HEK293T (cell line): Measurements from ENCODE around the gene ZFP2.
"Not testable (repeated sequence)": the region's sequence is repeated elsewhere in the genome, so short reads cannot be mapped to it uniquely, and the experiment has no call there.

ENCODE experiments used
- CTCF ChIA-PET: fragments of 350-600 bp; formaldehyde crosslinking; extraction: SDS; loops from one replicate; lab custom pipeline; 2021; ENCODE audit warnings: antibody characterized with exemption, inconsistent platforms; lab: Yijun Ruan, JAX
- POLR2A ChIA-PET: fragments of 350-600 bp; formaldehyde crosslinking; extraction: SDS; loops from one replicate; lab custom pipeline; 2020; ENCODE audit warnings: antibody characterized with exemption, inconsistent platforms; lab: Yijun Ruan, JAX
- DNase-seq: peaks from one replicate; pipeline ENCODE4 v3.0.0; 2012; ENCODE audit warnings: mixed read lengths; ENCODE audit errors: extremely low spot score
- ARNT ChIP-seq: fragments of 450-650 bp; IDR thresholded peaks from 2 replicates; pipeline ENCODE4 v1.6.1; 2017; ENCODE audit warnings: mild to moderate bottlenecking
- BHLHE40 ChIP-seq: fragments of 450-650 bp; IDR thresholded peaks from 2 replicates; pipeline ENCODE4 v1.6.1; 2016; ENCODE audit warnings: mild to moderate bottlenecking, moderate library complexity, borderline replicate concordance
- CTBP1 ChIP-seq: fragments of 450-650 bp; IDR thresholded peaks from 2 replicates; pipeline ENCODE4 v1.6.1; 2016; ENCODE audit warnings: borderline replicate concordance
- ELF4 ChIP-seq: fragments of 450-650 bp; IDR thresholded peaks from 2 replicates; pipeline ENCODE4 v1.6.1; 2017; ENCODE audit warnings: antibody characterized with exemption
- FOXA1 ChIP-seq: fragments of 450-650 bp; IDR thresholded peaks from 2 replicates; pipeline ENCODE4 v1.6.1; 2016; ENCODE audit warnings: mild to moderate bottlenecking
- FOXK2 ChIP-seq: fragments of 450-650 bp; IDR thresholded peaks from 2 replicates; pipeline ENCODE4 v1.6.1; 2016; ENCODE audit warnings: mild to moderate bottlenecking
- FOXM1 ChIP-seq: fragments of 450-650 bp; IDR thresholded peaks from 2 replicates; pipeline ENCODE4 v1.6.1; 2017; ENCODE audit warnings: mild to moderate bottlenecking, borderline replicate concordance
- HDGF ChIP-seq: fragments of 450-650 bp; IDR thresholded peaks from 2 replicates; pipeline ENCODE4 v1.6.1; 2017; ENCODE audit warnings: antibody characterized with exemption, borderline replicate concordance
- L3MBTL2 ChIP-seq: fragments of 450-650 bp; conservative IDR thresholded peaks from 2 replicates; pipeline ENCODE4 v1.6.1; 2016; ENCODE audit warnings: mild to moderate bottlenecking
- LEF1 ChIP-seq: fragments of 450-650 bp; IDR thresholded peaks from 2 replicates; pipeline ENCODE4 v1.6.1; 2017; ENCODE audit warnings: mild to moderate bottlenecking, borderline replicate concordance
- NFRKB ChIP-seq: fragments of 450-650 bp; IDR thresholded peaks from 2 replicates; pipeline ENCODE4 v1.6.1; 2016; ENCODE audit warnings: mild to moderate bottlenecking, moderate library complexity
- PKNOX1 ChIP-seq: fragments of 450-650 bp; IDR thresholded peaks from 2 replicates; pipeline ENCODE4 v1.6.1; 2016
- SP1 ChIP-seq: fragments of 450-650 bp; IDR thresholded peaks from 2 replicates; pipeline ENCODE4 v1.6.1; 2017
- SUZ12 ChIP-seq: fragments of 450-650 bp; IDR thresholded peaks from 2 replicates; pipeline ENCODE4 v1.6.1; 2016; ENCODE audit warnings: mild to moderate bottlenecking
- TARDBP ChIP-seq: fragments of 450-650 bp; IDR thresholded peaks from 2 replicates; pipeline ENCODE4 v1.6.1; 2016
- ZNF384 ChIP-seq: fragments of 450-650 bp; IDR thresholded peaks from 2 replicates; pipeline ENCODE4 v1.6.1; 2016

The ZFP2 gene

DNA sequence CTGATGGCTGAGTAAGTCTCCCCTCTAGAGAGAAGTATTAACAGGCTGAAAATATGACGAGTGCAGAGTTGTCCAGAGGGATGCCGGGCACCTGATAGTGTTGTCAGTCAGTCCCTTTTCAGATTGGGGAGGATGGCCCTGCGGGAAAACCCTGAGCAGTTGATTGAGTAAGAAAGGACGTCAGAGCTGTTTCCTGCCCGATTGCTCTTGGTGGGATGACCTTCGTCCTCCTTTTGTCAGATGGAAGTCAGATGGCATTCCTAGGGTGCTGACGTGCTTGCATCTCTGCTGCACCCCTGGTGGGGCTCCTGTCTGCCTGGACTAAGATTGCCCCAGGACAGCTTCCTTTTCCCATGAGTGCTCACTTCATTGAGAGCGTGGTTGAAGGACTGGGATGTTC is 26.1 kb upstream of the ZFP2 start:
- ChIA-PET POLR2A (interaction anchor here (1.3 kb wide), 1 partner anchor 10 kb away, joined by 3 read pairs; the partner anchor contains the start of gene ZNF354B), CTCF (no interaction called here)
- no peak for DNase-seq
- TF ChIP-seq CTBP1 = no peak
- no peak for TF ChIP-seq LEF1
- no peak for TF ChIP-seq ARNT
- TF ChIP-seq L3MBTL2 = no peak
- no peak for TF ChIP-seq FOXA1
- TF ChIP-seq SUZ12 = no peak
- no peak for TF ChIP-seq NFRKB
- no peak for TF ChIP-seq SP1
- TF ChIP-seq FOXK2 = no peak
- TF ChIP-seq ELF4 = no peak
- no peak for TF ChIP-seq FOXM1
- TF ChIP-seq ZNF384 = no peak
- TF ChIP-seq BHLHE40 = no peak
- no peak for TF ChIP-seq HDGF
- TF ChIP-seq TARDBP = no peak

- POLR2A ChIA-PET = no interaction called here
Observed at GRCh38 chr5:178870411-178870810, 25.3 kb upstream of the ZFP2 start.

GRCh38 chr5:178872302-178872701 is 23.4 kb upstream of the ZFP2 start:
- ChIA-PET CTCF (no interaction called here), POLR2A (no interaction called here)
- TF ChIP-seq SP1 (no peak), SUZ12 (no peak), ZNF384 (no peak), BHLHE40 (no peak)
- DNase-seq = no peak

More at GRCh38 chr5:178870411-178870810, 25.3 kb upstream of the ZFP2 start:
- TF ChIP-seq NFRKB (no peak), PKNOX1 (no peak), FOXA1 (no peak), ELF4 (no peak), ARNT (no peak), L3MBTL2 (no peak), HDGF (no peak), ZNF384 (no peak), BHLHE40 (no peak)
- CTCF ChIA-PET = no interaction called here
- DNase-seq = no peak

GRCh38 chr5:178883115-178883694 is 12.5 kb upstream of the ZFP2 start:
- DNase-seq, CTCF ChIA-PET, POLR2A ChIA-PET: not testable (repeated sequence)

DNA sequence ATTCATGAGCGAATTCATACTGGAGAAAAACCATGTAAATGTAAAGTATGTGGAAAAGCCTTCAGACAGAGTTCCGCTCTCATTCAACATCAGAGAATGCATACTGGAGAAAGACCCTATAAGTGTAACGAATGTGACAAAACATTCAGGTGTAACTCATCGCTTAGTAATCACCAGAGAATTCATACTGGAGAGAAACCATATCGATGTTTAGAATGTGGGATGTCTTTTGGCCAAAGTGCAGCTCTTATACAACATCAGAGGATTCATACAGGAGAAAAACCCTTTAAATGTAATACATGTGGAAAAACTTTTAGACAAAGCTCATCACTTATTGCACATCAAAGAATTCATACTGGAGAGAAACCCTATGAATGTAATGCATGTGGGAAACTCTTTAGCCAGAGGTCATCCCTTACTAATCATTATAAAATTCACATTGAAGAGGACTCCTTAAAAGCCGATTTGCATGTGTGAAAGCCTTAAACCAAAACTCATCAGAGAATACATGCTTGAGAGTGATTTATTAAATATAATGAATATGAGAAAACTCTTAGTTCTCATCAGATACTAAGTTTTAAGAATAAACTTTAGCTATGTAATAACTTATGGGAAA is 11.8 kb upstream of the ZFP2 start:
- DNase-seq = no peak
- POLR2A ChIA-PET = no interaction called here
- CTCF ChIA-PET = no interaction called here
- TF ChIP-seq ELF4 = no peak
- TF ChIP-seq NFRKB = no peak

GRCh38 chr5:178899289-178899688 is 3.6 kb downstream of the ZFP2 start:
- TF ChIP-seq ZNF384 (no peak), CTBP1 (no peak), PKNOX1 (no peak), ELF4 (no peak), FOXK2 (no peak), L3MBTL2 (no peak), BHLHE40 (no peak), NFRKB (no peak), ARNT (no peak), LEF1 (no peak), SP1 (no peak), FOXM1 (no peak), SUZ12 (no peak), FOXA1 (no peak), HDGF (no peak), TARDBP (no peak)
- CTCF ChIA-PET = no interaction called here
- no peak for DNase-seq
- POLR2A ChIA-PET = no interaction called here

- POLR2A ChIA-PET = no interaction called here
- no peak for DNase-seq
- TF ChIP-seq PKNOX1 (no peak), BHLHE40 (no peak), LEF1 (no peak), ZNF384 (no peak), NFRKB (no peak), L3MBTL2 (no peak), FOXM1 (no peak), ELF4 (no peak), SP1 (no peak), FOXA1 (no peak), TARDBP (no peak), FOXK2 (no peak), HDGF (no peak), ARNT (no peak), CTBP1 (no peak), SUZ12 (no peak)
- CTCF ChIA-PET = no interaction called here
Observed at GRCh38 chr5:178902849-178903248, 7.1 kb downstream of the ZFP2 start.
